H1 (cell line): ENCODE measurements around the gene TBC1D2B. TPM values are rescaled to one million over a fixed set of nuclear protein-coding genes. Genes with fewer than 3 reads are reported as not detected.

Experiments used
- CTCF ChIA-PET: fragments of 300-600 bp; sonication (Branson Sonifier 250); formaldehyde crosslinking; loops from one replicate; lab custom pipeline; 2021; ENCODE audit not compliant: partially characterized antibody; lab: Charles Lee
- POLR2A ChIA-PET: fragments of 300-600 bp; sonication (Branson Sonifier 250); formaldehyde crosslinking; loops from one replicate; lab custom pipeline; 2021; ENCODE audit warnings: inconsistent platforms; ENCODE audit not compliant: partially characterized antibody; lab: Charles Lee
- DNase-seq, 2 experiments: peaks; one replicate each; pipeline versions ENCODE4 v3.0.0 to v3.0.0-alpha.2; 2010 to 2022; ENCODE audit warnings: low spot score in 2 of 2, low read depth in 1 of 2, mixed read lengths in 1 of 2
- FAIRE-seq: peaks from 2 replicates; lab custom pipeline; 2011; peaks lifted over from hg19 to GRCh38; lab: Jason Lieb, UNC
- H2AFZ ChIP-seq: 2 replicates; pipeline ENCODE4 v1.8.1; 2012; ENCODE audit warnings: low read length, inconsistent platforms
- H2AK5ac ChIP-seq: 2 replicates; pipeline ENCODE4 v1.6.1; 2013; ENCODE audit warnings: low read depth, low read length
- H2BK120ac ChIP-seq: replicated peaks from 2 replicates; pipeline ENCODE3; 2013; ENCODE audit warnings: low read depth, low read length, inconsistent platforms
- H2BK12ac ChIP-seq: 2 replicates; pipeline ENCODE4 v1.6.1; 2013; ENCODE audit warnings: low read depth, low read length
- H2BK15ac ChIP-seq: 2 replicates; pipeline ENCODE4 v1.6.1; 2013; ENCODE audit warnings: low read length
- H2BK20ac ChIP-seq: 2 replicates; pipeline ENCODE4 v1.6.1; 2013; ENCODE audit warnings: low read length
- H2BK5ac ChIP-seq: 2 replicates; pipeline ENCODE4 v1.6.1; 2013; ENCODE audit warnings: low read depth, low read length
- H3K14ac ChIP-seq: 2 replicates; pipeline ENCODE4 v1.6.1; 2013; ENCODE audit warnings: inconsistent platforms; ENCODE audit not compliant: insufficient read length
- H3K18ac ChIP-seq: 2 replicates; pipeline ENCODE4 v1.6.1; 2013; ENCODE audit warnings: low read length; ENCODE audit errors: extremely low read depth
- H3K23ac ChIP-seq: 2 replicates; pipeline ENCODE4 v1.6.1; 2013; ENCODE audit warnings: inconsistent platforms; ENCODE audit not compliant: insufficient read length
- H3K23me2 ChIP-seq: 2 replicates; pipeline ENCODE4 v1.6.1; 2013; ENCODE audit warnings: low read depth, low read length
- H3K27ac ChIP-seq: 2 replicates; pipeline ENCODE4 v1.6.1; 2011; ENCODE audit warnings: low read depth, low read length, inconsistent platforms
- H3K27me3 ChIP-seq, 4 experiments: replicated peaks in 1 of 4; 1 replicate in 1 of 4; 2 replicates in 3 of 4; pipeline versions ENCODE4 v1.6.1 to v1.8.1; 2011 to 2013; ENCODE audit warnings: low read length in 3 of 4, mild to moderate bottlenecking in 3 of 4, inconsistent platforms in 2 of 4, mixed read lengths in 2 of 4, moderate library complexity in 1 of 4; ENCODE audit not compliant: control insufficient read depth in 3 of 4, insufficient read depth in 3 of 4; ENCODE audit errors: extremely low read depth in 1 of 4
- H3K36me3 ChIP-seq, 4 experiments: 2 replicates each; pipeline versions ENCODE4 v1.6.1 to v1.8.1; 2011 to 2013; ENCODE audit warnings: mild to moderate bottlenecking in 4 of 4, low read length in 3 of 4, moderate library complexity in 2 of 4, control low read depth in 1 of 4, inconsistent platforms in 1 of 4; ENCODE audit not compliant: insufficient read depth in 4 of 4, control insufficient read depth in 2 of 4
- H3K4ac ChIP-seq: replicated peaks from 2 replicates; pipeline ENCODE3; 2013; ENCODE audit warnings: low read length, low read depth, mixed read lengths, inconsistent platforms; ENCODE audit not compliant: insufficient read length
- H3K4me1 ChIP-seq, 4 experiments: replicated peaks in 1 of 4; 1 replicate in 1 of 4; 2 replicates in 3 of 4; pipeline versions ENCODE4 v1.6.1 to v1.8.1; 2011 to 2013; ENCODE audit warnings: low read length in 3 of 4, inconsistent platforms in 2 of 4, mixed read lengths in 1 of 4; ENCODE audit not compliant: insufficient read depth in 4 of 4, control insufficient read depth in 3 of 4
- H3K4me2 ChIP-seq, 2 experiments: 2 replicates each; pipeline versions ENCODE4 v1.6.1 to v1.8.1; 2011 to 2013; ENCODE audit warnings: low read depth in 2 of 2, low read length in 2 of 2, control low read depth in 1 of 2, inconsistent platforms in 1 of 2, mild to moderate bottlenecking in 1 of 2; ENCODE audit not compliant: insufficient read depth in 1 of 2
- H3K4me3 ChIP-seq, 4 experiments: fragments of 200-600, 300-600 bp in 1 of 4; sonication (generic), shearing (Covaris generic), sonication (Bioruptor Twin) in 1 of 4; 2 replicates each; pipeline versions ENCODE4 v1.5.1 to v1.8.1; 2011 to 2016; ENCODE audit warnings: low read length in 4 of 4, low read depth in 3 of 4, control low read depth in 2 of 4, inconsistent platforms in 2 of 4, mild to moderate bottlenecking in 2 of 4, mixed read lengths in 1 of 4, moderate library complexity in 1 of 4; ENCODE audit not compliant: insufficient read depth in 2 of 4; ENCODE audit errors: extremely low read depth in 1 of 4
- H3K56ac ChIP-seq: replicated peaks from 2 replicates; pipeline ENCODE3; 2013; ENCODE audit warnings: low read depth, mild to moderate bottlenecking, mixed read lengths, low read length, inconsistent platforms; ENCODE audit not compliant: insufficient read length
- H3K79me1 ChIP-seq: 2 replicates; pipeline ENCODE4 v1.6.1; 2013; ENCODE audit warnings: low read depth, low read length, control low read depth
- H3K79me2 ChIP-seq, 2 experiments: 2 replicates each; pipeline versions ENCODE4 v1.6.1 to v1.8.1; 2012 to 2013; ENCODE audit warnings: low read length in 2 of 2, mild to moderate bottlenecking in 2 of 2, inconsistent platforms in 1 of 2; ENCODE audit not compliant: insufficient read depth in 2 of 2, control insufficient read depth in 1 of 2
- H3K9ac ChIP-seq, 4 experiments: replicated peaks in 1 of 4; 1 replicate in 1 of 4; 2 replicates in 3 of 4; pipeline versions ENCODE4 v1.6.1 to v1.8.1; 2011 to 2013; ENCODE audit warnings: low read depth in 3 of 4, low read length in 3 of 4, control low read depth in 2 of 4, mild to moderate bottlenecking in 2 of 4, moderate library complexity in 2 of 4, inconsistent platforms in 1 of 4; ENCODE audit errors: extremely low read depth in 1 of 4
- H3K9me3 ChIP-seq, 2 experiments: 2 replicates each; pipeline versions ENCODE4 v1.6.1 to v1.8.1; 2012 to 2013; ENCODE audit warnings: mild to moderate bottlenecking in 2 of 2, moderate library complexity in 2 of 2, control low read depth in 1 of 2, inconsistent platforms in 1 of 2, low read depth in 1 of 2, low read length in 1 of 2, mixed read lengths in 1 of 2; ENCODE audit not compliant: insufficient read depth in 2 of 2
- H4K20me1 ChIP-seq, 2 experiments: replicated peaks in 1 of 2; 2 replicates each; pipeline versions ENCODE3 to v1.8.1; 2011 to 2013; ENCODE audit warnings: inconsistent platforms in 2 of 2, low read length in 2 of 2, mild to moderate bottlenecking in 1 of 2; ENCODE audit not compliant: insufficient read depth in 2 of 2, control insufficient read depth in 1 of 2
- H4K5ac ChIP-seq: 2 replicates; pipeline ENCODE4 v1.6.1; 2013; ENCODE audit warnings: low read length, low read depth, mixed read lengths, inconsistent platforms; ENCODE audit not compliant: insufficient read length
- H4K8ac ChIP-seq: 2 replicates; pipeline ENCODE4 v1.8.0; 2013; ENCODE audit warnings: mild to moderate bottlenecking, moderate library complexity, low read length, inconsistent platforms; ENCODE audit not compliant: insufficient read depth; ENCODE audit errors: extremely low read depth
- H4K91ac ChIP-seq: replicated peaks from 2 replicates; pipeline ENCODE3; 2013; ENCODE audit warnings: low read length, mixed read lengths, inconsistent platforms; ENCODE audit not compliant: insufficient read length
- BCL11A ChIP-seq, 2 experiments: IDR thresholded peaks; one replicate each; pipeline ENCODE4 v1.6.1; 2011; ENCODE audit warnings: low read depth in 2 of 2, low read length in 2 of 2, mild to moderate bottlenecking in 2 of 2
- BRCA1 ChIP-seq: IDR thresholded peaks from 2 replicates; pipeline ENCODE4 v1.6.1; 2012; ENCODE audit warnings: low read depth, low read length, improper control_type of control experiment
- CHD1 ChIP-seq: IDR thresholded peaks from 2 replicates; pipeline ENCODE4 v1.6.1; 2012; ENCODE audit warnings: low read depth, low read length, improper control_type of control experiment
- EGR1 ChIP-seq: IDR thresholded peaks from 2 replicates; pipeline ENCODE4 v1.6.1; 2011; ENCODE audit warnings: low read depth, low read length, borderline replicate concordance
- EZH2 ChIP-seq: fragments of 200-600 bp; sonication (generic); IDR thresholded peaks from 2 replicates; pipeline ENCODE4 v1.7.1; 2012; ENCODE audit warnings: low read depth, mild to moderate bottlenecking, moderate library complexity, low read length, inconsistent platforms; ENCODE audit not compliant: severe bottlenecking
- GTF2F1 ChIP-seq: IDR thresholded peaks from 2 replicates; pipeline ENCODE4 v1.6.1; 2012; ENCODE audit warnings: low read depth, low read length, improper control_type of control experiment, borderline replicate concordance
- MAX ChIP-seq: IDR thresholded peaks from 2 replicates; pipeline ENCODE4 v1.6.1; 2012; ENCODE audit warnings: inconsistent platforms
- NRF1 ChIP-seq: IDR thresholded peaks from 2 replicates; pipeline ENCODE4 v1.6.1; 2011; ENCODE audit warnings: mild to moderate bottlenecking, low read depth, low read length, improper control_type of control experiment
- RAD21 ChIP-seq, 2 experiments: IDR thresholded peaks in 1 of 2; conservative IDR thresholded peaks in 1 of 2; 2 replicates each; pipeline ENCODE4 v1.6.1; 2011; ENCODE audit warnings: low read depth in 2 of 2, low read length in 2 of 2, improper control_type of control experiment in 1 of 2, inconsistent platforms in 1 of 2, mild to moderate bottlenecking in 1 of 2, moderate library complexity in 1 of 2
- SP2 ChIP-seq: IDR thresholded peaks from 2 replicates; pipeline ENCODE4 v1.6.1; 2012; ENCODE audit warnings: mild to moderate bottlenecking, low read length, inconsistent platforms
- TAF1 ChIP-seq: IDR thresholded peaks from 2 replicates; pipeline ENCODE4 v1.6.1; 2011; ENCODE audit warnings: mild to moderate bottlenecking, low read depth, low read length
- TCF12 ChIP-seq: IDR thresholded peaks from 2 replicates; pipeline ENCODE4 v1.6.1; 2011; ENCODE audit warnings: low read depth, mild to moderate bottlenecking, low read length
- USF2 ChIP-seq: IDR thresholded peaks from 2 replicates; pipeline ENCODE4 v1.6.1; 2011; ENCODE audit warnings: low read length, improper control_type of control experiment
- WGBS, 2 experiments: shearing (Covaris generic) in 1 of 2; methylation state at CpG; one replicate each; pipeline versions ENCODE4 v1.1.6 to v1.1.7; 2013 to 2015; ENCODE audit warnings: low lambda C conversion rate in 2 of 2, mixed read lengths in 2 of 2, inconsistent platforms in 1 of 2, low coverage in 1 of 2, missing lambda C conversion rate in 1 of 2; ENCODE audit not compliant: insufficient replicate concordance in 2 of 2, insufficient coverage in 1 of 2, insufficient read length in 1 of 2; ENCODE audit errors: extremely low coverage in 1 of 2, missing lambda C conversion rate in 1 of 2; 5-methylcytosine and 5-hydroxymethylcytosine counted together
- polyA plus RNA-seq, 7 experiments: library from polyadenylated mRNA; depleted of rRNA in 3 of 7; stranded (reverse) in 5 of 7; unstranded in 2 of 7; fragments of >200 nt in 5 of 7; fragments of 200-250 nt in 2 of 7; gene quantifications; 1 replicate in 5 of 7; 2 replicates in 1 of 7; 4 replicates in 1 of 7; pipeline versions ENCODE4 v1.2.1 to v1.2.3, GENCODE V29; 2011 to 2013; ENCODE audit warnings: missing spikeins in 2 of 7, mixed read lengths in 2 of 7
- total RNA-seq: library from RNA; stranded (reverse); fragmentation: NEBNext Ultra II Directional; extraction: Animal tissue kit (Norgen Biotek cat#: 25700); gene quantifications from 2 replicates; pipeline ENCODE4 v1.2.1, GENCODE V29; 2021

Gene TBC1D2B
- total and polyA plus RNA-seq, 2 of the 8 experiments (the other 6 are each of a cell fraction or from before 2014, with no cell fraction given): 11.9 to 19.5 TPM

- Histone ChIP-seq H2BK20ac (no peak overlapping the region), H3K4me1 (peaks cover 0 to 8% (median 6%) of the 10 kb centered on the region in 4 experiments; a peak in 5 of 7 replicates), H2BK12ac (no peak overlapping the region), H3K56ac (no peak overlapping the region), H3K9me3 (no peaks in the 10 kb centered on the region), H3K4me2 (no peak overlapping the region), H3K27me3 (no peaks in the 10 kb centered on the region), H3K4ac (no peak overlapping the region), H3K36me3 (no peaks in the 10 kb centered on the region; a peak in 2 of 8 replicates), H3K18ac (no peak overlapping the region), H3K79me1 (0 out of 2 replicates have a peak, but pooled peaks cover 2% of the 10 kb centered on the region), H3K23me2 (no peaks in the 10 kb centered on the region; the same call in 1 of the 2 replicates), H3K27ac (no peak overlapping the region), H2AFZ (no peak overlapping the region), H3K79me2 (no peaks in the 10 kb centered on the region), H3K23ac (no peak overlapping the region), H3K14ac (no peak overlapping the region), H2BK5ac (no peak overlapping the region), H4K8ac (no peak overlapping the region), H2BK120ac (no peak overlapping the region), H2AK5ac (no peak overlapping the region), H2BK15ac (no peak overlapping the region), H3K9ac (no peak overlapping the region), H4K91ac (no peak overlapping the region), H3K4me3 (no peak overlapping the region), H4K20me1 (peaks cover 0 to 7% of the 10 kb centered on the region in 2 experiments), H4K5ac (no peak overlapping the region)
- FAIRE-seq (no peak), DNase-seq (no peak)
- ChIA-PET CTCF (interaction anchor here (0.8 to 2.8 kb wide), 10 partner anchors 9 to 190 kb away, joined by 3 to 11 read pairs (median 4); no protein-coding TSS in a partner anchor), POLR2A (no interaction called here)
- WGBS, 2 experiments: 92% methylated on average over 3 of the region's 3 CpGs; no CpG with 5 or more reads in 1 of the 2 experiments
- TF ChIP-seq SP2: no peak
- no peak for TF ChIP-seq USF2
- TF ChIP-seq BCL11A (IDR thresholded peaks at IDR 0.05; ENCODE audit: low read depth in 2 of 2, low read length in 2 of 2): no peak
- no peak for TF ChIP-seq NRF1
- TF ChIP-seq RAD21 (IDR thresholded peaks at IDR 0.05 in 1 of 2, conservative IDR thresholded peaks at IDR 0.05 in 1 of 2; ENCODE audit: low read depth in 2 of 2, low read length in 2 of 2): no peak
- no peak for TF ChIP-seq EGR1
- no peak for TF ChIP-seq TCF12
- TF ChIP-seq GTF2F1: no peak
- TF ChIP-seq EZH2: no peak
- no peak for TF ChIP-seq TAF1
- no peak for TF ChIP-seq MAX
- no peak for TF ChIP-seq CHD1
- no peak for TF ChIP-seq BRCA1
Measured at GRCh38 chr15:78051596-78051995, 25.9 kb downstream of the TBC1D2B start.
